Measurements from ENCODE around the gene OSBPL8. TPM values are rescaled to one million over a fixed set of nuclear protein-coding genes. Genes with fewer than 3 reads are reported as not detected.

The OSBPL8 gene
- total and polyA plus RNA-seq, 2 of the 8 experiments (the other 6 are each of a cell fraction or from before 2014, with no cell fraction given) = 10.9 to 81.1 TPM

- Histone ChIP-seq H2AFZ (ENCODE audit: low read length) (no peak overlapping the region), H3K56ac (replicated peaks; ENCODE audit: insufficient read length, low read depth, low read length) (no peak overlapping the region), H3K9ac (replicated peaks in 1 of 4; ENCODE audit: extremely low read depth in 1 of 4, low read depth in 3 of 4, low read length in 3 of 4) (no peak overlapping the region), H3K9me3 (ENCODE audit: insufficient read depth in 2 of 2, low read depth in 1 of 2, low read length in 1 of 2) (peaks cover 8 to 9% of the 10 kb centered on the region in 2 experiments; a peak in 1 of 4 replicates), H4K5ac (ENCODE audit: insufficient read length, low read depth, low read length) (no peak overlapping the region), H3K23ac (ENCODE audit: insufficient read length) (no peak overlapping the region), H3K27me3 (replicated peaks in 1 of 4; ENCODE audit: control insufficient read depth in 3 of 4, extremely low read depth in 1 of 4, insufficient read depth in 3 of 4, low read length in 3 of 4) (peaks cover 0 to 2% (median 0%) of the 10 kb centered on the region in 4 experiments; a peak in 1 of 7 replicates), H4K91ac (replicated peaks; ENCODE audit: insufficient read length, low read length) (no peak overlapping the region), H2BK20ac (ENCODE audit: low read length) (no peak overlapping the region), H3K36me3 (ENCODE audit: control insufficient read depth in 2 of 4, insufficient read depth in 4 of 4, low read length in 3 of 4) (no peaks in the 10 kb centered on the region), H2BK12ac (ENCODE audit: low read depth, low read length) (no peak overlapping the region), H3K79me1 (ENCODE audit: low read depth, low read length) (no peaks in the 10 kb centered on the region), H3K14ac (ENCODE audit: insufficient read length) (no peak overlapping the region), H2BK120ac (replicated peaks; ENCODE audit: low read depth, low read length) (no peak overlapping the region), H4K8ac (ENCODE audit: extremely low read depth, insufficient read depth, low read length) (no peak overlapping the region), H3K18ac (ENCODE audit: extremely low read depth, low read length) (no peak overlapping the region), H2BK5ac (ENCODE audit: low read depth, low read length) (no peak overlapping the region), H2BK15ac (ENCODE audit: low read length) (no peak overlapping the region), H4K20me1 (replicated peaks in 1 of 2; ENCODE audit: control insufficient read depth in 1 of 2, insufficient read depth in 2 of 2, low read length in 2 of 2) (no peaks in the 10 kb centered on the region), H3K27ac (ENCODE audit: low read depth, low read length) (no peak overlapping the region), H3K4ac (replicated peaks; ENCODE audit: insufficient read length, low read depth, low read length) (no peak overlapping the region), H3K23me2 (ENCODE audit: low read depth, low read length) (no peaks in the 10 kb centered on the region), H3K4me3 (ENCODE audit: extremely low read depth in 1 of 4, insufficient read depth in 2 of 4, low read depth in 3 of 4, low read length in 4 of 4) (no peak overlapping the region), H3K4me1 (replicated peaks in 1 of 4; ENCODE audit: control insufficient read depth in 3 of 4, insufficient read depth in 4 of 4, low read length in 3 of 4) (no peaks in the 10 kb centered on the region), H3K79me2 (ENCODE audit: control insufficient read depth in 1 of 2, insufficient read depth in 2 of 2, low read length in 2 of 2) (no peaks in the 10 kb centered on the region), H2AK5ac (ENCODE audit: low read depth, low read length) (no peak overlapping the region), H3K4me2 (ENCODE audit: insufficient read depth in 1 of 2, low read depth in 2 of 2, low read length in 2 of 2) (no peak overlapping the region)
- FAIRE-seq (no peak), DNase-seq (ENCODE audit: low read depth in 1 of 2, low spot score in 2 of 2) (no peak)
- TF ChIP-seq E2F6 (IDR thresholded peaks at IDR 0.05) = no peak
- no peak for TF ChIP-seq CHD2 (IDR thresholded peaks at IDR 0.05; ENCODE audit: low read length)
- no peak for TF ChIP-seq ZNF274 (IDR thresholded peaks at IDR 0.05; ENCODE audit: borderline replicate concordance, extremely low read depth, low read length)
- no peak for TF ChIP-seq GABPA (IDR thresholded peaks at IDR 0.05; ENCODE audit: borderline replicate concordance, insufficient read depth, low read length)
- no peak for TF ChIP-seq MAFK (IDR thresholded peaks at IDR 0.05; ENCODE audit: low read depth, low read length)
- POLR2A ChIA-PET (ENCODE audit: partially characterized antibody) = no interaction called here
- WGBS, 2 experiments (ENCODE audit: extremely low coverage in 1 of 2, insufficient coverage in 1 of 2, insufficient read length in 1 of 2, insufficient replicate concordance in 2 of 2, low coverage in 1 of 2, low lambda C conversion rate in 2 of 2, missing lambda C conversion rate in 1 of 2) = 69% methylated on average over 4 of the region's 4 CpGs; no CpG with 5 or more reads in 1 of the 2 experiments
- CTCF ChIA-PET (ENCODE audit: partially characterized antibody) = no interaction called here
Observed at GRCh38 chr12:76569685-76570604, 10.4 kb upstream of the OSBPL8 start.

All from H1 (cell line).